HG03280 (cell line): ENCODE measurements around the gene PSMB8.
"Not testable (repeated sequence)": the region's sequence is repeated elsewhere in the genome, so short reads cannot be mapped to it uniquely, and the experiment has no call there.

Experiments
- ATAC-seq: cut with Tn5 transposase; IDR thresholded peaks from one replicate; pipeline ENCODE4 v1.9.1; 2021; ENCODE audit warnings: mild to moderate bottlenecking, moderate library complexity; ENCODE audit not compliant: unreplicated experiment

PSMB8 gene

DNA sequence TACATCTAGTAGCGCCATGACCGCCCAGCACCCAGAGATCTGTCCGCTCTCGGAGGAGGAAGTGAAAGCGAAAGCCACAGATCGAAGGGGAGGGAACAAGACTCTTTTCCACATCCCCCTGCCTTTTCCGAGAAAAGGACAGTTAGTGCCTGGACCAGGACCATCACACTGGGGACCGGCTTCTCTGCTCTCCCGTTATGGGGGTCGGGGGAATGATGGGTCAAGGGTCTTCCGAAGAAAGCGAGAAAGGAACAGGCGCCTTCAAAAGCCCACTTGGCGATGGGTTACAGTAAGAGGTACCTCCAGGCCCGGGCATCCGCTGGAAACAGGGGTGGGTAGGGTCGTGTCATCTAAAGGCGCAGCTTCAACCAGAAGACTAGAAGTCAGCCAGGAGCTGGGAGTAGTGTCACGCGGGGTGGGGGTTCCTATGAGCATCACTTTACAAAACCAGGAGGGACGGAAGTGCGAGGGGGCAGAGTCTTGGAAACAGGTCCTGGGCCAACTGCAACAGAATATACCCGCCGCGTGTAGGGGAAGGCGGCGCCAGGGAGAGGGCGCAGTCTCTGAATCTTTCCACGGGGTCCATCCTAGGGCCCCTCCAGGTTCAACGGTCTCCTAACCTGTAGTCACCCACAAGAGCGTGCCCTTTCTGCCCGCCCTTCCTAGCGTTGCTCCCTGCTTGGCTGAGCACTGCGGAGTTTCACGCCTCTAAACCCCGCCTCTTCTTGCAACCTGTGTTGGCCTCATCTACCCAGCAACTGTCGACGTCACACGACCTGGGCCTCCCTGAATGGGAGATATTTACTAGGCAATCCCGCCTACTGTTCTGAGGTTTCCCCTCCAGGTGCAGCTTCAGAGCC, at the start of gene PSMB8:
Gene PSMB8, minus strand, starts transcription at position 69 of the 860 bp plus-strand sequence. Its CDS starts 51 bp downstream, at position 18.
- peak; percentile 70 for ATAC-seq

DNA sequence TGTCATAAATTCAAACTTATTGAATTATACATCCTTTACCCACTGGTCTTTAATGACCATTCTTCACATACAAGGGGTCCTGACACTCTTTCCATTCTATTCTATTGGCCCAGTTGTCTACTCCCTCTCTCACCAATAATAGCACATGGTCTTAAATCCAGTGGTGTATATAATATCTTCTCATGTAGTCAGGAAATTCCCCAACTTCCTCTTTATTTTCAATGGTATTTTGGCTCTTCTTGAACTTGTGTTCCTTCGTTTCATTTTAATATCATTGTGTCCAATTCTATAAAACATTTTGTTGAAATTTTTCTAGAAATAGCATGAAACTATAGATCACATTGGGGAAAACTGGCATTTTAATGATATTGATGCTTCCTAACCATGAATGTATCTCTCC, 47.0 kb upstream of the PSMB8 start:
- no peak for ATAC-seq

DNA sequence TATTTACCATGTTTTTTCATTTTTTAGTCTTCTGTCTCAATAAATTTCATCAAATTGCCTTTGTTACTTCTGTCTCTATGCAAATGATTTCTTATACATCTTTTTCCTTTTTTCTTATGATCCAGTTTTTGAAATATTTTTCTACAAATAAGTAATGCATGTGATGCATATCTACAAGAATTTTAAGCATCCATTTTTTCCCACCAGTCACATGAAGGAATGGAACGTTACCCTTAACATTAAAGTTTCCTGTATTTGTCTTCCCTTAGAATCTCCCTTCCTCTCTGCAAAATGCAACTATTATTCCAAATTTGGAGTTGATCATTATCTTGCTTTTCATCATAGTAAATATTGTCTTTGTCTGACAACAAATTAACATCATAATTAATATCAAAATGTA, 45.7 kb upstream of the PSMB8 start:
- ATAC-seq = no peak

DNA sequence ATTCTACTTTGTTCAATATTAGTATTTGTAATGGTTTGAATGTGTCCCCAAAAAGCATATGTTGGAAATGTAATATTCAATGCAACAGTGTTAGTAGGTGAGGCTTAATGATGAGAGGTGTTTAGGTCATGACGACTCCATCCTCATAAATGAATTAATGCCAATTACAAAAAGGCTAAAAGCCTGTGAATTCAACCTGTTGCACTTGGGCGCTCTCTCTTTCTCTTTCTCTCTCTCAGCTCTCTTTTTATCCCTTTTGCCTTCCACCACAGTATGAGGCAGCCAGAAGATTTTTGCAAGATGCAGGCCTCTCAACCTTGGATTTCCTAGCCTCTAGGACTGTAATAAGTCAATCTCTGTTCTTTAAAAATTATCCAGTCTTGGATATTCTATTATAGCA, 44.7 kb upstream of the PSMB8 start:
- no peak for ATAC-seq

DNA sequence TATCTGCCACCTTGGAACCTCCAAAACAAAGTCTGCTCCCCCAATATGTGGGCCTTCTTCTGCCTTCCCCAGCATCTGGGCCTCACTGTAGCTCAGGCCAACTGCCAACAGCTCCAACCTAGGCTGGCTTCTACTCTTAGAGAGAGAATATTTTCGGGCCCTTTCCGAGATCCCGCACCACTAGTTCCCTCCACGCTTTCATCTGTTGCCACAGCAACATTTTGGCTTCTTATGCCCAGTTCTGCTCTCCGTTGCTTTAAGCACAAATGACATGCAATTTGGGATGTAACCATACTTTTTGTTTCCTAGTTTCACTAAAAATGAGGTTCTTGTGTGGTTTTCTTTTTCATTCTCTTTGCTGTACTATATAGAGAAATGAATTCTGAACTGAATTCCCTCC, 43.8 kb upstream of the PSMB8 start:
- ATAC-seq = no peak

DNA sequence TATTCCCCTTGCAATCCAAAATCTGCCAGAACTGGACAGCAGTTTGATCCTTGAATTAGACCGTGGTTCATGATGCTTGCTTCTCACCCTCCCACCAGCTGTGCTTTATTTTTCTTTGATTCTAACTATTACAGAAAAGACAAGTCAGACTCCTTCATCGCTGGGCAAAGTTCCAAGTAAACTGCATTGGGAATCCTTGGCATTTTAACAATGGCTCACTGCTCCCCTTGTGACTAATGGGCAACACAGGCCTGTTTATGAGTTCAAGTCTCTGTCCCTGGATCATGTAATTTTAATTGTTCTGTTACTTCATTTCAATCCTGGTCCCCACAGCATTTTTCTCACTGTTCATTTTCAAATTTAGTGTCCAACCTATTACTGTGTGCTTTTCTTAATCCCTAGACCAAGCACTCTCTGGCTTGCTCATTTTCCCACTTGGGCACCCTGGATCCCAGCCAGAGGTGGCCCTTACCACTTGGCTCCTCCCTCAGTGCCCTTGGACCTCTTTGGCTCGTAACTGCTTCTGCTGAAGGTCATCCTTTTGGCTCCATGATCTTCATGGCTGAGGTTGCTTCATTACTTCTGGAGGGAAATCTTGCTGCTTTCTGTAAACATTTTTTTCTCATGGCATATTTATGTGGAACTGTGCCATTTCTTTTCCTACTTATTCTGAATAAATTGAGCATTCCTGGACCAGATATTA, 43.0 kb upstream of the PSMB8 start:
- ATAC-seq = no peak

DNA sequence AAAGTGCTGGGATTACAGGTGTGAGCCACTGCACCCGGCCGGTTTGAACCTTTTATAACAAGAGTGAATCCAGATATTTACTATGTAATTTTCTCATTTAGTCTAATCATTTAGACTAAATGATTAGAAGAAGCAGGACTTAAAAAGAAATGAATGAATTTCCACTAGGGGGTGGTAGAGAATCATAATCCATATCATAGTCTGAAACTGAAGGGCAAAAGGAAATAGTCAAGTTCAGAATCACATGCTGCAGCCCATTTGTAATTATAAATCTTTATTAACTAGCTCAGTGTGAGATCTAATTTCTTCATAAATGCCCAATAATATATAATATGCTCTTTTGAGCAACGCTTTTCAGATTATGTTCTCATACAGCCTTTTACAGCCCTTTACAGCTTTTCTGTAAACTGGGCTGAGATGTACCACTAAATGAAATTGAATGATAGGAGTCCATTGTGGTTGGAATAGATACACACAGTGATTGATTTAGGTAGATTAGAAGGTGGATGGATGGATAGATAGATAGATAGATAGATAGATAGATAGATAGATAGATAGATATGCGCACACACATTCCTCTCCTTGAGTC, 41.9 kb upstream of the PSMB8 start:
- no peak for ATAC-seq

DNA sequence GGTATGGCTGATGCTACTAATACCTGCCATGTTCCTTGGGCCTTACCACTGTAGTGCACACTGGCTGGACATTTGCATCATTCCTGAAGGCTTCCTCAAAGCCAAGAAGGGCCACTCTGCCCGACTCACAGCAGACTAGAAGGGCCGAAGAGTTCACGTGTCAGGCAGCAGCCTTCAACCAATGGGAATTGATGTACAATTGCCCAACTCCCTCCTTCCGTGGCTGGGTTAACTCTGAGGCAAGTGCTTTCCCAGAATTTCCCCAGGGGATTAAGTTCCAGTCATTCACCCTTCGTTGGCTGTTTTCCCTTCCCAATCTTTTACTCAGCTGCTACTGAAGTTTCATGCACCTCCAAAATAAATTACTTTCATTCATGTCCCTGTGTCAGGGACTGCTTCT, 39.9 kb upstream of the PSMB8 start:
- ATAC-seq = no peak

DNA sequence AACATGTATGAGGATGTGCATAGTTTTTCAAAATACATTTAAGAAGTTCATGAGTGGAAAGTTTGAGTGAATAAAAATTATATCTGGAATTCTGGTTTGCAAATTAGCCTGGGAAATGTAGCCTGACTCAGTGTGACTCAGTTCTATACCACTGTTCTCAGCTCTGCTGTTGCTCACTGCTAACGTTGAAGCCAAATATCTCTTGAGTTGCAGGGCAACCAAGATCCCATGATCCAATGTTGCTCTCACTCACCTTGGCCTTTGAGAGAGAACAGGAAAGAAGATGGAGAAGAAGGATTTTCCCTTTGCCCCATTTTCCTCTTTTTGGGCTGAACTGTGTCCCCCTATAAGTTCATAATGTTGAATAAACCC, 39.0 kb upstream of the PSMB8 start:
- no peak for ATAC-seq

DNA sequence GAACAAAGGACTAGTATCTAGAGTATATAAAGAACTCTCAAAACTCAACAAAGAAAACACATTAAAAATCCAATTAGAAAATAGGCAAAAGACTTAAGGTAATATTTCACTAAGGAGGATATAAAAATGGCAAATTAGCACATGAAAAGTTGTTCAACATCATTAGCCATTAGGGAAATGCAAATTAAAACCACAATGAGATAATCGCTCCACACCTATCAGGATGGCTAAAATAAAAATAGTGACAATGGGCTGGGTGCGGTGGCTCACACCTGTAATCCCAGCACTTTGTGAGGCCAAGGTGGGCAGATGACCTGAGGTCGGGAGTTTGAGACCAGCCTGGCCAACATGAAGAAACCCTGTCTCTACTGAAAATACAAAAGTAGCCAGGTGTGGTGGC, 37.1 kb upstream of the PSMB8 start:
- not testable (repeated sequence) for ATAC-seq

DNA sequence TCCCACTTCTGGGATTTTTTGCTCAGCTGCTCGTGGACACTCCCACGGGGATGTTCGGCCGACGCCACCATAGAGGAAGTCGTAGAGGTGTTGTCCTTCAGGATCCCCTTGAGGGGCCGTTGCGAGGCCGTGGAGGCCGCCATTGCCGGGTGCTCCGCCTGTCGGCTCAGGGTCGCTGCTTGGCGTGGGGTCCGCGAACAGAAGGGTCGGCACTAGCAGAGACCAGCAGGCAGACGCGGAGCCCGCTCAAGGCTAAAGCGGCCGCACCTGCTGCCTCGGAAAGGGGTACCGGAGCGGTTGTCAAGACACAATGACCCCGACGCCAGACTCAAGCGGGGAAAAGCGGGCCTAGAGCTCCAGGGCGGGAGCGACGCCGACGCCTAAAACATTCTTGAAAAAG, 35.8 kb upstream of the PSMB8 start:
- no peak for ATAC-seq

DNA sequence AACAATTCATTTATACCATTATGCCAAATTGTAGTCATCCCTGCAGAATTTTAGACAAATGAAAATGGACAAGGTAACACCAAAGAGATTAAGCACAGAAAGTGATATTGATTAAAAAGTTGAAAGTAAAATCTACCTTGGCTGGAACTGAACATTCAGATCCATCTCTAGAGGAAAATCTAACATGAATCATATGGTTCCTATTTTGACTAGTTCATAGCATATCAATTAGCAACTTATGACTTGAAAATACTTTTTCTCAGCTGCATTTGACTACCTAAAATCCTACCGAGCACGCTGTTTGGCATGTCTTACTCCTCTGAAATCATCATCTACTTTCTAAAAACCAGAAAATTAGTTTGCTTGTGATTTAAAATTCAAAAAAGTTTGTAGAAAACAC, 32.8 kb upstream of the PSMB8 start:
- no peak for ATAC-seq

DNA sequence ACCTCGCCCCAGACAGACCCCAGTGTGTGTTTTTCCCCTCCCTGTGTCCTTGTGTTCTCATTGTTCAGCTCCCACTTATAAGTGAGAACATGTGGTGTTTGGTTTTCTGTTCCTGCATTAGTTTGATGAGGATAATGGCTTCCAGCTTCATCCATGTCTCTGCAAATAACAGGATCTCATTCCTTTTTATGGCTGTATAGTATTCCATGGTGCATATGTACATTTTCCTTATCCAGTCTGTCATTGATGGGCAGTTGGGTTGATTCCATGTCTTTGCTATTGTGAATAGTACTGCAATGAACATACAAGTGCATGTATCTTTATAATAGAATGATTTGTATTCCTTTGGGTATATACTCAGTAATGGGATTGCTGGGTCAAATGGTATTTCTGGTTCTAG, 30.1 kb upstream of the PSMB8 start:
- not testable (repeated sequence) for ATAC-seq

DNA sequence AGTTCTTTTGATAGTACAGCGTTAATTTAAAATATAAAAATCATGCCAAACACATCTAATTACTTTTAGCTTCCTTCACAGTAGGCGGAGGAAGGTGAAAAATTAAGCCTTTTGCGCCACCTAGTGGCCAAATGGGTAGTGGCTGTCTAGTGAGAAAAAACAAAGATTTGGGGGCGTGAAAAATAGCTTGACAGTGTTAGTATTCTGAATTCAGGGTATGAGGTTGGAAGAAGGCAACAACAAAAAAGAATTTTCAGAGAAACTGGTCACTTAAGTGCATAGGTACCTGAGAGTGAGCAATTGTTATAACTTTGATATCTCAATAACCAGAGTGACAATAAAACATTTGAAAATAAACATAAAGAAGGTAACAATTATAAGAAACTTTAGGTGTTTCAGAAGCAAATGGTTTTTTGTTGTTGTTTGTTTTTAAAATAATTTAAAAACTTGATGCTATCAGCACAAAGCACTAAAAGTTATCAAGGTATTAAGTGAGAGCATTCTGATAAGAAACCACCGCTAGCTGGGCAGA, 24.5 kb upstream of the PSMB8 start:
- ATAC-seq = no peak

DNA sequence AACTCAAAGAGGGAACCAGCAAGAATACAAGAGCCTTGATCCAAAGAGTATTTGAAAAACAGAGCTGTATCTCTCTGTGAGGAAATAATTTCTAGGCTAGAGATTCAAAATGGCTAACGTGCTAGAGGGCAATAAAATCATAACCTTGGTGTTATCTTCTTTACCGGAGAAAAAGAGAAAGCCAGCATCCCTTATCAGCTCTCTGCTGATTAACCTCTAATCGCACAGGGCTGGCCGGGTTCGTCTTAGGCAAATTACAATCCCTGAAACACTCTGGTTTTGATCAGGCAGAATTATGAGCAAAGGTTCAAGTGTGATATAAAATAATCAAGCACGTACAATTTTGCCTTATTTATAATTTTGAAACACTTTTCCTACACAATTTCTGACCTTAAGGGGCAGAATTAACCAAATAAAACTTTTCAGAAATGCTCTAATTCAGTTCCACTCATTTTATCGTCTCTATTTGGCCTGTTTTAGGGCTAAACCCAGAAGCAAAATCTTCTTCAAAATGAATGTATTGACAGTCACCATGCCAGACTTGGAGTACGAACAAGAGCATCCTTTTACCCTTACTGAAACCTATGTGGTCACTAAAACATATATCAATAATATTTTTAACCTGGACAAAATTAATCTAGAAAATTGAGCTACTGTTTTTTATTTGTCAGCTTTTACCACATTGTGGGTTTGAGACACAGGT, 23.9 kb upstream of the PSMB8 start:
- no peak for ATAC-seq

DNA sequence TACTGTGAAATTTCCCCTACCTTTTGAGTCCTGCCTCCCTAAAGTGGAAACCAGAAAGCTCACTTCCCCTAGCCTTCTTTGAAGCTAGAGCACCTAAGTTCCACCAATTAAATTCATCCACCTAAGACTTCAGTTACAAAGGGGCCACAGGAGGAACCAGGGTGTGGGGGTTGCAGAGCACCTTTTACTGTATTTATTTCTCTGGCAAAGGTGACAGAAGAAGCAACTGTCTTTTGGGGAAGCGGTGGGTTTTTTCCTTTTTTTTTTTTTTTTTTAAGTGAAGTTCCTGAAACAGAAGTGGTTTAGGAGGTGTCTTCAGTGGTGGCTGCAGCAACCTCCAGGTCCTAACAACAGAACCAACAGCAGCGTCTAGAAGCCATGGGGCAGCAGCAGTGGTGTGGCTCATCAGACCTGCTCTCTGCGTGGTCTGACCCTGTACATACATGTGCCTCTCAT, 23.2 kb upstream of the PSMB8 start:
- no peak for ATAC-seq

DNA sequence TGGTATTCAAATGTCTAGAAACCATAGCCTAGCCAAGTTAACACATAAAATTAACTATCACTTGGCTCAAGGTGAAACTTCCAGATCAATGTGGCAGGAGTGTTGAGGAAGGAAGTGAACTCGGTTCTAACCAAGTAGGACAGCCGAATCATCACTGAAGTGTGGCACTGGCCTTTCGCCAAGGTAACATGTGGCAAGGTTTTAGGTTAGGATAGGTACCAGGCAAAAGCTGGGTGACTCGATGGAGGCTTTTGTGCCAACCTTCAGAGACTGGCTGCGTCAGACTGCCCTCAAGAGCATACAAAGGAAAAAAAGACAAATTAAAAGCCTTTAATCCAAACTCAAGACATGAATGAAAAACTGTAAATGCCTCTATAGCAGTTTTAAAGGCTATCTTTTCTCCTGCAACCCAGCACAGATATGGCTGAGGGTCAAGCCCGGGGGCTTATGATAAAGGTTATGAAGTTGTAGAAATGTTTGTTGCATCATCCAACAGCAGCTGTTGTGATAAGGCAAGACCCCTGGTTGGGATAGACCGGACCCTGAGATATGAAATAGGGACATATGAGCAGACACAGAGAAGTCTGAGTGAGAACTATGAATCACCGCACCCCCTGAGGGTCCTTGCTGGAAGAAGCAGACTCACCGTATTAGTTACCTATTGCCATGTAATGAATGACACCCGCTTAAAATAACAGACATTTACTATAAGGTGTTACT, 22.0 kb upstream of the PSMB8 start:
- no peak for ATAC-seq

DNA sequence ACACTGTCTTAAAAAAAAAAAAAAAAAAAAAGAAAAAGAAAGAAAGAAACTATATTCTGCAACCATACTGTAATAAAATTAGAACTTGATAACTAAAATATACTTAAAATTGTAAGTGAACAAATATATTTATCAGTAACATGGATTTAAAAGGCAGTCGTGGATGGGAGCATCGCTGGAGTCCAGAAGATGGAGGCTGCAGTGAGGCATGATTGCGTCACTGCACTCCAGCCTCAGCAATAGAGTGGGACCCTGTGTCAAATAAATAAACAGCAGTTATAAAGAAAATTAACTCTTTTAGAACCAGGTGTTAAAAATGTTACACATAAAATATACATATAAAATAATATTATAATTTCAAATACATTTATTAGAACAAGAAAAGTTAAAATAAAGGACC, 18.9 kb upstream of the PSMB8 start:
- ATAC-seq = no peak

DNA sequence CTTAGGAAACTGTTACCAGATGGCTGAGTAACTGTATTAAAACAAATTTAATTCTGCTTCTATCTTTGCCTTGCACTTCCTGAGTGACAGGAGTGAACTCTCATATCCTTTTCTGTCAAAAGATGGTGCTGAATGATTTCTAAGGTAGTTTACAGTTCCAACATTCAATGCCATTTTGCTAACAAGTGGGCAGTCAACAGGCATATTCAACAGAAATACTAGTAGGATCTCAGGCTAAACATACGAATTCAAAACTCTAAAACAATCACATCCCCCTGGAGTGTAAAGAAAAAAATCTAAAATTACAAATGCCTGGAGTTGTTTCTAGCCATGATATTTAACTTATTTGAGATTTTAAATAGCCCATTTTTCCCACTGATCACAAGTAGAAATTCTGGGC, 16.8 kb upstream of the PSMB8 start:
- no peak for ATAC-seq

DNA sequence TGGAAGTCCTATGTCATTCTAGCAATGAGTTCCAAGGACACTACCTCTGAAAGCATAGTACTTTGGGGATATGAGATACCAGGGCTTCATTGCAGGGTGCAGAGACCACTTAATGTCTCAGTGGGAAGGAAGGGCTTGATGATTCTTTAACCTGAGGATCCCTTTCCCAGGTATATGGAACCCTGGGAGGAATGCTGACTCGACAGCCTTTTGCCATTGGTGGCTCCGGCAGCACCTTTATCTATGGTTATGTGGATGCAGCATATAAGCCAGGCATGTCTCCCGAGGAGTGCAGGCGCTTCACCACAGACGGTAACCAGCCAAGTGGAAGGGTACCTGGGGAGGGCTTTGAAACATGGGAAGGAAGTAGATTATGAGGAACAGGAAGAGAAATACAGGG, 14.3 kb upstream of the PSMB8 start:
- no peak for ATAC-seq
